BJ (cell line): ENCODE results near the gene IL17C. TPM values are rescaled to one million over a fixed set of nuclear protein-coding genes. Genes with fewer than 3 reads are reported as not detected.

Experiments used
- CTCF ChIA-PET: fragments of 350-600 bp; formaldehyde crosslinking; extraction: SDS; loops from one replicate; lab custom pipeline; 2021; ENCODE audit warnings: antibody characterized with exemption, inconsistent platforms; lab: Yijun Ruan, JAX
- POLR2A ChIA-PET: fragments of 300-600 bp; sonication (Branson Sonifier 250); formaldehyde crosslinking; extraction: SDS; loops from one replicate; lab custom pipeline; 2021; ENCODE audit warnings: antibody characterized with exemption; lab: Charles Lee
- DNase-seq: peaks from one replicate; pipeline ENCODE4 v3.0.0-alpha.2; 2011; ENCODE audit warnings: low read depth
- H3K27me3 ChIP-seq: 2 replicates; pipeline ENCODE4 v1.6.0; 2011; ENCODE audit warnings: low read length; ENCODE audit not compliant: control insufficient read depth, insufficient read depth
- H3K36me3 ChIP-seq: 2 replicates; pipeline ENCODE4 v1.5.1; 2011; ENCODE audit warnings: low read length; ENCODE audit not compliant: control insufficient read depth, insufficient read depth
- H3K4me3 ChIP-seq: 2 replicates; pipeline ENCODE4 v1.5.1; 2011; ENCODE audit warnings: low read depth, mild to moderate bottlenecking, control low read depth, low read length
- CTCF ChIP-seq: IDR thresholded peaks from 2 replicates; pipeline ENCODE4 v1.5.1; 2011; ENCODE audit warnings: low read depth, mild to moderate bottlenecking, control low read depth, inconsistent platforms, low read length, moderate library complexity; ENCODE audit not compliant: insufficient read depth
- polyA plus RNA-seq: library from polyadenylated mRNA; depleted of rRNA; stranded (reverse); fragments of >200 nt; gene quantifications from 2 replicates; pipeline ENCODE4 v1.2.3, GENCODE V29; 2011

The IL17C gene
- polyA plus RNA-seq, 1 experiment, result not detected

DNA sequence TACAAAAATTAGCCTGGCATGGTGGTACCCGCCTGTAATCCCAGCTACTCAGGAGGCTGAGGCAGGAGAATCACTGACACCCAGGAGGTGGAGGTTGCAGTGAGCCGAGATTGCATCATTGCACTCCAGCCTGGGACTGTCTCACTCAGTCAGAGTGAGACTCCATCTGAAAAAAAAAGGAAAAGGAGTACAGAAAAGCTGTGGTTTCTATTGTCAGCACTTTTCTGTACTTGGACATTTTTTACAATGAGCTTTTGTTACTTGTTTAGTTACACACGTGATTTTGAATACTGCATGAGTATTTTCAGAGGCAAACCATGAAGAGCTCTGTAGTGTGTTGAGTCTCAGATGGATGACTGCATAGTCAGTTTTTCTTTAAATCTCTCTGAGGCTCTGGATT lies 41.9 kb upstream of the IL17C start:
- CTCF ChIA-PET, result interaction anchor here (1.3 kb wide), 1 partner anchor 23 kb away, joined by 3 read pairs; no protein-coding TSS in a partner anchor
- no peak for DNase-seq

GRCh38 chr16:88597856-88598491 lies 40.4 kb upstream of the IL17C start:
- TF ChIP-seq CTCF, result no peak
- CTCF ChIA-PET, result no interaction called here
- no peak for DNase-seq
- Histone ChIP-seq H3K36me3 (peaks cover 24% of the 10 kb centered on the region), H3K27me3 (no peaks in the 10 kb centered on the region), H3K4me3 (no peak overlapping the region)
- POLR2A ChIA-PET, result no interaction called here

More for the DNA sequence above, 41.9 kb upstream of the IL17C start:
- Histone ChIP-seq H3K27me3 (no peaks in the 10 kb centered on the region), H3K36me3 (peaks cover 19% of the 10 kb centered on the region), H3K4me3 (no peak overlapping the region)
- POLR2A ChIA-PET, result no interaction called here
- TF ChIP-seq CTCF, result no peak

DNA sequence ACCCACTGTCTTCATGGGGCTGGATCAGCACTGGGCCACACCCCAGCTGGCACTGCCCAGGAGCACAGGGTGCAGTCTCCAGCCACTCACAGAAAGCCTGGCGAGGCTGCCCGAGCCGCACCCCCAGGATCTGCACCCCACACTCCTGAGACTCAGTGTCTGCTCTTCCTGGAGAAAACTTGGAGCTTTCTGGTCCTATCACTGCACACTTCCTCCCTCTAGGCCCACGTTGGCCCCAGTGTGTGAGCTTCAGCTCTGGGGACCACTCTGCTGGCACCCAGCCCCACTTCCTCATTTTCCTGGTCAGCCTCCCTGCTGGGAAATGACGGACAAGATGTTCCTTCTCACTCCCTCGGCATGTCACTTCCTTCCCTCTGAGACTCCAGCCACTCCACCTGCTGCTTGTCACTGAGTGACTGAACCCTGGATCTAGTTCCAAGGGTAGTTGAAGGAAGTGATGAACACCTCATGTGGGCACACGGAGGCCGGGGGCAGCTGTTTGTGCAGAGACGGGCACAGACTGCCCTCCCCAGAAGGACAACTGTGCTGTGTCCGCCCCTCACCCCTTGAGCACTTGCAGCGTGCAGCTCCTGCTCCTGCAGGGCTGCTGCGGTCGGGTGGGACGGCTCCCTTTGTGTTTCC lies 39.2 kb upstream of the IL17C start:
- Histone ChIP-seq H3K36me3 (peaks cover 20% of the 10 kb centered on the region), H3K4me3 (no peak overlapping the region), H3K27me3 (no peaks in the 10 kb centered on the region)
- no peak for TF ChIP-seq CTCF
- ChIA-PET POLR2A (no interaction called here), CTCF (no interaction called here)
- no peak for DNase-seq

GRCh38 chr16:88599825-88600538 lies 38.4 kb upstream of the IL17C start:
- H3K4me3 ChIP-seq, result no peak overlapping the region
- POLR2A ChIA-PET, result no interaction called here
- no peaks in the 10 kb centered on the region for H3K27me3 ChIP-seq
- peaks cover 22% of the 10 kb centered on the region for H3K36me3 ChIP-seq
- no peak for DNase-seq
- TF ChIP-seq CTCF, result no peak
- CTCF ChIA-PET, result no interaction called here

GRCh38 chr16:88600539-88600896 lies 37.9 kb upstream of the IL17C start:
- POLR2A ChIA-PET, result no interaction called here
- Histone ChIP-seq H3K4me3 (no peak overlapping the region), H3K36me3 (peaks cover 26% of the 10 kb centered on the region), H3K27me3 (no peaks in the 10 kb centered on the region)
- no peak for TF ChIP-seq CTCF
- no peak for DNase-seq
- CTCF ChIA-PET, result no interaction called here
